HG03354 (cell line): ENCODE measurements around the gene SLC24A3.
"Not testable (repeated sequence)": the region's sequence is repeated elsewhere in the genome, so short reads cannot be mapped to it uniquely, and the experiment has no call there.

Experiments
- ATAC-seq: cut with Tn5 transposase; IDR thresholded peaks from one replicate; pipeline ENCODE4 v1.9.1; 2021; ENCODE audit warnings: mild to moderate bottlenecking; ENCODE audit not compliant: unreplicated experiment, poor library complexity, severe bottlenecking

Gene SLC24A3

DNA sequence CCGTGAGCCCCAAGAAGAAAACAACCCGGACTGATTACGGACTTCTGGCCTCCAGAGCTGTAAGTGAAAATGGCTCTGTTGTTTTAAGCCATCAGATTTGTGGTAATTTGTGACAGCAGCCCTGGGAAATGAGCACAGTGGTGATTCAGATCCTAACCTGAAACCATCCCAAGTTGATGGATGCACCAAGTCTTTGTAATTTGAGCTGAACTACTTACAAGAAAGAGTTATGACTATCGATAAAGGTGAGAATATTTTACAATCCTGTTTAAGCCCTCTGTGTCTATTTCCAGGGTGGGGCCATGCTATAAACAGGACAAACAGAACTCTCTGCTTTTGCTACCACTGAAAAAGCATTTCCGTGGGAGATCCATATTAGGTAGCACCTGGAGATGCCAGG is 526.5 kb downstream of the SLC24A3 start:
- ATAC-seq = no peak

GRCh38 chr20:19739351-19739750 is 526.9 kb downstream of the SLC24A3 start:
- no peak for ATAC-seq

DNA sequence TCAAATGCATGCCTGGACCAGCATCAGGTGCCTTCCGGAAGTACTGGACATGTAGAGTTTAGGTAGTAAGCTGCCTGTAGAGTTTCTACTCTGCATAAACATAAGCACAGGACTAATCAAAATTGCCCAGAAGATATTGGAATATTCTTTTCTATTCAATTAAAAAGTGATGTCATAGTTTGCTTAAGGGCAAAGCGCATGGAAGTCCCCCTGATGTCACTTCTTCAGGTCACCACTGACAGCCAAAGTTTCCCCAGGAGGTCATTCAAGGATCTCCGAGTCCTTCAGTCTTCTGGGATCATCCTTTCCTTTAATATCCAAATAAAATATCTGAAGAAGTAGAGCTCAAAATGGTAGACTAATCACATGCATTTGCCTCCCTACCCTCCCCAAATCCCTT is 528.1 kb downstream of the SLC24A3 start:
- ATAC-seq = no peak

GRCh38 chr20:19741924-19742323 is 529.5 kb downstream of the SLC24A3 start:
- no peak for ATAC-seq

GRCh38 chr20:19742974-19743639 is 530.7 kb downstream of the SLC24A3 start:
- ATAC-seq = no peak

DNA sequence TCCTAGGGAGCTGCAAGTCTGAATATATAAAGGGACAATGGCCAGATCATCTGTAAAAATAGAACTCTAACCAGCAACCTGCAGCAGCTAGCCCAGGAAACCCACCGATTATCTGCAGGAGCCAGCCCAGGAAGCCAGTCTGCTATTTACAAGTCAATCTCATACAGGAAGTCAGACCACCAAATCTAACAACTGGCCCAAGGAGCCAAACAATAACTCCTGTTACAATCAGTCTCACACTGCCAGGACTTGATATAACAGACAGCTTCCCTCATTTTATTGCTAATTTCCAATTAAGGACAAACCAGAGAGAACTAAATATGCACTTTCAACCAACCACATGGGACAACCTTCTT is 531.2 kb downstream of the SLC24A3 start:
- ATAC-seq = no peak

DNA sequence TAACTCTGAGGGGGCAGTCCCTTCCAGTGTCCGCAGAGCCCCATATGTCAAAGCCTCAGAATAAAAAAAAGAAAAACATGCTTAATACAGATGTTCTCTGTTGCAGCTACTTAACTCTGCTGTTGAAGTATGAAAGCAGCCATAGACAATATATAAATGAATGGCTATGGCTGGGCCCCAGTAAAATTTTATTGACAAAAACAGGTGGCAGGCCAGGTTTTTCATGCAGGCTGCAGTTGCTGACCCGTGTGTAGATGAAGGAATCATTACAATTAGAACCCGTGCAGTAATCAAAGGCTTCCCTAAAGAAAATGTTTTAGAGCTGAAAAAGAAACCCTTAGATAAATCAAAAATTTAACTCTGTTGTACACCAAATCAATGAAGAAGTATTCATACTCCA is 532.7 kb downstream of the SLC24A3 start:
- no peak for ATAC-seq

DNA sequence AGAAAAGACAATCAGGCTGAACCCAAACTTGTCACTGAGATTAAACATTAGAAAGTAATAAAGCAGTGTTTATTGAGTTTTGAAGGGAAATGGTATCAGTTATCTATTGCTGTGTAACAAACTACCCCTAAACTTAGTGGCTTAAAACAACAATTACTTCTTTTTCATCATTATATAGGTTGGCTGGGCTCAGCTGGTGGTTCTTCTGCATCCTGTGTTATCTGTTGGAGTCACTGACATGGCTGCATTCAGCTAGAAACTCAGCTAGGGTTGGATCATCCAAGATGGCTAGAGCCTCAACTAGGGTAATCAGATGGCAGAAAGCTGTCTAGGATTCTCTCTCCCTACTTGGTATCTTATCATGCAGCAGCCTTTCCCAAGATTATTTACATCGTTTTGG is 533.1 kb downstream of the SLC24A3 start:
- ATAC-seq = no peak

- no peak for ATAC-seq
Measured at GRCh38 chr20:19746396-19746795, 534.0 kb downstream of the SLC24A3 start.

GRCh38 chr20:19747903-19748302 is 535.5 kb downstream of the SLC24A3 start:
- no peak for ATAC-seq

- ATAC-seq = no peak
Measured at GRCh38 chr20:19748681-19749080, 536.2 kb downstream of the SLC24A3 start.

- ATAC-seq = no peak
Measured at GRCh38 chr20:19749618-19750071, 537.2 kb downstream of the SLC24A3 start.

DNA sequence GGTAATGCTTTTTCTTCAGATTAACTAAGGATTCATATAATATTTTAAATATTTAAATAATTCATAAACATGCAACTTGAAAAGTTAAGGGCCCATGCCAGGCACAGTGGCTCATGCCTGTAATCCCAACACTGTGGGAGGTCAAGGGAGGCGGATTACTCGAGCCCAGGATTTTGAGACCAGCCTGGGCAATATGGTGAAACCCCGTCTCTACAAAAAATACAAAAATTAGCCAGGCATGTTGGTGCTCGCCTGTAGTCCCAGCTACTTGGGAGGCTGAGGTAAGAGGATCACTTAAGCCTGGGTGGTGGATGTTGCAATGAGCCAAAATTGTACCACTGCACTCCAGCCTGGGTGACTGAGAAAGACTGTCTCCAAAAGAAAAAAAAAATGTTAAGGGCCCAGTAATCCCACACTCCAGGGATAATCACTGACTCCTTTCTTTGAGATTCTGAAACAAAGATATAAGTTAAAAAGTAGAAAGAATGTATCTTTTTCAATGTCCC is 537.7 kb downstream of the SLC24A3 start:
- ATAC-seq = no peak

GRCh38 chr20:19750907-19751636 is 538.6 kb downstream of the SLC24A3 start:
- no peak for ATAC-seq

- not testable (repeated sequence) for ATAC-seq
Measured at GRCh38 chr20:19754201-19754600, 541.8 kb downstream of the SLC24A3 start.

GRCh38 chr20:19756761-19757486 is 544.5 kb downstream of the SLC24A3 start:
- ATAC-seq = no peak

- no peak for ATAC-seq
Measured at GRCh38 chr20:19757487-19758132, 545.2 kb downstream of the SLC24A3 start.

- no peak for ATAC-seq
Measured at GRCh38 chr20:19758133-19758500, 545.7 kb downstream of the SLC24A3 start, which contains the start of gene RIN2. TSS of gene RIN2 (plus strand) at chr20:19758258. CDS start at chr20:19889602, 131,344 bp downstream.

DNA sequence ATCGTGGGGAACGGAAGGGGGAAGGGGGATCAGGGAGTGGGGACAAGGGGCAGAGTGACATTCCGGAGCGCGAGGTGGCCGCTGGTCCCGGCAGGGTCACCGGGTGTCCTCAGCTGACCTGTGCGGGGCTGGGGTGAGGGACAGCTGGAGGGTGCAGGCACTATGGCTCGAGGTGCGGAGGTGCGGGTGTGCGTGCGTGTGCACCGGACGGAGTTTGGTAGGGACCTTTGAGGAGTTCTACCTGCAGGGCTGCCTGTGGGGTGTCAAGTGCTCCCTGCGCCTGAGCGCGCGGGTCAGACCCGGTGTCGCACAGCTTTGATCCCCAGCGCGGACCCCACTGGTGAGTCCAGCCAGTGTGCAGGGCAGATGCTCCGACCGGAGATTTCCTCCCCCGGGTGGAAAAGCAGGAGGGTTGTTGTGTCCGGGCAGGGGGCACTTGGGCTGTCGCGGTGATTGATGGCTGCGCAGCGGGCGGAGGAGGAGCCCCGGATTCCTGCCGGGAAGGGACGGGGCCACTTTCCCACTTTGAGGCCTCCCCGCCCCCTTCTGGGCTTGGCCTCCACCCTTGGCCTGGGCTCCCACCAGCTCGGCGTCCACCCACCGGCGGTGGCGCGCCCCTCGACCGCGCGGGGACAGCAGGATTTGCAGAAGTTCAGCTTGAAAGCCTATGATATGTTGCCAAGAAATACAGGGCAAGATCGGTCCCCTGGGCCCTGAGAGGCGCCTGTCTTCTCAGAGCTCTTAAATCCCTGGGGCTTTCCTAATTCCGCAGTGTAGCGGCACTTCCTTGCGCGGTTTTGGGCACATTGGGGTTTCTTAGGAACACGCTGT is 546.3 kb downstream of the SLC24A3 start:
- no peak for ATAC-seq
